Measurements from ENCODE around the gene KIN. TPM values are rescaled to one million over a fixed set of nuclear protein-coding genes. Genes with fewer than 3 reads are reported as not detected.
"Not testable (repeated sequence)": the region's sequence is repeated elsewhere in the genome, so short reads cannot be mapped to it uniquely, and the experiment has no call there.

KIN gene
- polyA plus RNA-seq, 1 of the 3 experiments (the other 2 are of a cell fraction), result 3.2 TPM

GRCh38 chr10:7752251-7752650 is 35.5 kb downstream of the KIN start:
- no peak for TF ChIP-seq RXRA (IDR thresholded peaks at IDR 0.05; ENCODE audit: borderline replicate concordance, low read depth)
- TF ChIP-seq, protein P1, sequence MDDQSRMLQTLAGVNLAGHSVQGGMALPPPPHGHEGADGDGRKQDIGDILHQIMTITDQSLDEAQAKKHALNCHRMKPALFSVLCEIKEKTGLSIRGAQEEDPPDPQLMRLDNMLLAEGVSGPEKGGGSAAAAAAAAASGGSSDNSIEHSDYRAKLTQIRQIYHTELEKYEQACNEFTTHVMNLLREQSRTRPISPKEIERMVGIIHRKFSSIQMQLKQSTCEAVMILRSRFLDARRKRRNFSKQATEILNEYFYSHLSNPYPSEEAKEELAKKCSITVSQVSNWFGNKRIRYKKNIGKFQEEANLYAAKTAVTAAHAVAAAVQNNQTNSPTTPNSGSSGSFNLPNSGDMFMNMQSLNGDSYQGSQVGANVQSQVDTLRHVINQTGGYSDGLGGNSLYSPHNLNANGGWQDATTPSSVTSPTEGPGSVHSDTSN (IDR thresholded peaks at IDR 0.05), result no peak
- TF ChIP-seq RCOR1 (IDR thresholded peaks at IDR 0.05; ENCODE audit: low read length), result no peak
- no peak for TF ChIP-seq EZH2phosphoT487 (IDR thresholded peaks at IDR 0.05; ENCODE audit: borderline replicate concordance, low read depth)
- no peak for TF ChIP-seq POLR2AphosphoS5 (IDR thresholded peaks at IDR 0.05; ENCODE audit: low read depth, low read length)
- TF ChIP-seq ELF1 (IDR thresholded peaks at IDR 0.05), result no peak
- TF ChIP-seq USF2 (IDR thresholded peaks at IDR 0.05; ENCODE audit: borderline replicate concordance, low read depth, low read length), result no peak
- no peaks in the 10 kb centered on the region for H3K79me2 ChIP-seq (ENCODE audit: insufficient read depth)
- H3K4me1 ChIP-seq (ENCODE audit: control insufficient read depth in 1 of 2, insufficient read depth in 2 of 2, low read depth in 1 of 2, low read length in 1 of 2), result no peaks in the 10 kb centered on the region
- 97% methylated on average over 6 of the region's 6 CpGs for WGBS (ENCODE audit: low lambda C conversion rate)
- H3K9me2 ChIP-seq, result no peaks in the 10 kb centered on the region
- peaks cover 7% of the 10 kb centered on the region for H3F3A ChIP-seq (replicated peaks; ENCODE audit: insufficient read depth)
- no peak overlapping the region for H3K27ac ChIP-seq (ENCODE audit: low read depth in 2 of 2, low read length in 1 of 2)
- DNase-seq, result no peak
- no peak overlapping the region for H3K4me2 ChIP-seq
- peaks cover 37 to 47% of the 10 kb centered on the region in 2 experiments for H3K36me3 ChIP-seq (replicated peaks in 1 of 2; ENCODE audit: control insufficient read depth in 1 of 2, insufficient read depth in 2 of 2, low read length in 1 of 2)
- no peak overlapping the region for H3K4me3 ChIP-seq (ENCODE audit: low read depth in 2 of 2, low read length in 1 of 2)
- H3K9me3 ChIP-seq, result no peaks in the 10 kb centered on the region
- no peaks in the 10 kb centered on the region for H4K20me1 ChIP-seq (ENCODE audit: insufficient read depth)
- H3K27me3 ChIP-seq (ENCODE audit: insufficient read depth), result no peaks in the 10 kb centered on the region
- ChIA-PET POLR2A (no interaction called here), CTCF (interaction anchor here (1.8 kb wide), 1 partner anchor 56 kb away, joined by 3 read pairs; no protein-coding TSS in a partner anchor)
- no peak overlapping the region for H3K9ac ChIP-seq
- H2AFZ ChIP-seq (ENCODE audit: low read depth), result no peak overlapping the region

GRCh38 chr10:7750222-7750621 is 37.6 kb downstream of the KIN start:
- Histone ChIP-seq H3K9me3 (no peaks in the 10 kb centered on the region), H2AFZ (ENCODE audit: low read depth) (no peak overlapping the region), H3K4me1 (ENCODE audit: control insufficient read depth in 1 of 2, insufficient read depth in 2 of 2, low read depth in 1 of 2, low read length in 1 of 2) (no peaks in the 10 kb centered on the region), H3K9ac (no peak overlapping the region), H4K20me1 (ENCODE audit: insufficient read depth) (no peaks in the 10 kb centered on the region), H3K79me2 (ENCODE audit: insufficient read depth) (no peaks in the 10 kb centered on the region), H3K36me3 (replicated peaks in 1 of 2; ENCODE audit: control insufficient read depth in 1 of 2, insufficient read depth in 2 of 2, low read length in 1 of 2) (peaks cover 18 to 28% of the 10 kb centered on the region in 2 experiments), H3K27ac (ENCODE audit: low read depth in 2 of 2, low read length in 1 of 2) (no peak overlapping the region), H3K27me3 (ENCODE audit: insufficient read depth) (no peaks in the 10 kb centered on the region), H3F3A (replicated peaks; ENCODE audit: insufficient read depth) (no peaks in the 10 kb centered on the region), H3K4me3 (ENCODE audit: low read depth in 2 of 2, low read length in 1 of 2) (no peak overlapping the region), H3K4me2 (no peak overlapping the region), H3K9me2 (no peaks in the 10 kb centered on the region)
- CTCF ChIA-PET, result interaction anchor here (1.8 kb wide), 1 partner anchor 58 kb away, joined by 3 read pairs; no protein-coding TSS in a partner anchor
- 95% methylated on average over 5 of the region's 5 CpGs for WGBS (ENCODE audit: low lambda C conversion rate)
- TF ChIP-seq GATA2 (CRISPR knock-in tag; IDR thresholded peaks at IDR 0.05), result no peak
- TF ChIP-seq FOXJ3 (CRISPR knock-in tag; IDR thresholded peaks at IDR 0.05), result no peak
- no peak for TF ChIP-seq JUND (IDR thresholded peaks at IDR 0.05)
- TF ChIP-seq MEF2A (IDR thresholded peaks at IDR 0.05; ENCODE audit: borderline replicate concordance, low read depth), result no peak
- TF ChIP-seq TEAD4 (IDR thresholded peaks at IDR 0.05; ENCODE audit: borderline replicate concordance, insufficient read depth), result no peak
- no peak for TF ChIP-seq MXI1 (IDR thresholded peaks at IDR 0.05; ENCODE audit: low read depth, low read length)
- no peak for TF ChIP-seq NFIC (IDR thresholded peaks at IDR 0.05; ENCODE audit: borderline replicate concordance)
- TF ChIP-seq, protein P2, sequence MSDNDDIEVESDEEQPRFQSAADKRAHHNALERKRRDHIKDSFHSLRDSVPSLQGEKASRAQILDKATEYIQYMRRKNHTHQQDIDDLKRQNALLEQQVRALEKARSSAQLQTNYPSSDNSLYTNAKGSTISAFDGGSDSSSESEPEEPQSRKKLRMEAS (IDR thresholded peaks at IDR 0.05; ENCODE audit: low read depth), result no peak
- no peak for TF ChIP-seq POLR2AphosphoS5 (IDR thresholded peaks at IDR 0.05; ENCODE audit: low read depth, low read length)
- TF ChIP-seq GABPA (IDR thresholded peaks at IDR 0.05; ENCODE audit: low read depth), result no peak
- no peak for TF ChIP-seq SIN3A (IDR thresholded peaks at IDR 0.05; ENCODE audit: borderline replicate concordance, low read depth, low read length)
- TF ChIP-seq RFX5 (IDR thresholded peaks at IDR 0.05; ENCODE audit: low read length), result no peak
- no peak for TF ChIP-seq NRF1 (IDR thresholded peaks at IDR 0.05; ENCODE audit: low read depth, low read length)
- TF ChIP-seq RXRA (IDR thresholded peaks at IDR 0.05; ENCODE audit: borderline replicate concordance, low read depth), result no peak
- POLR2A ChIA-PET, result no interaction called here
- no peak for DNase-seq

- H3F3A ChIP-seq (replicated peaks; ENCODE audit: insufficient read depth); H3K4me1 ChIP-seq (ENCODE audit: control insufficient read depth in 1 of 2, insufficient read depth in 2 of 2, low read depth in 1 of 2, low read length in 1 of 2); H4K20me1 ChIP-seq (ENCODE audit: insufficient read depth); DNase-seq; H2AFZ ChIP-seq (ENCODE audit: low read depth); POLR2A ChIA-PET; H3K9ac ChIP-seq; CTCF ChIA-PET; H3K4me3 ChIP-seq (ENCODE audit: low read depth in 2 of 2, low read length in 1 of 2); H3K79me2 ChIP-seq (ENCODE audit: insufficient read depth); H3K27me3 ChIP-seq (ENCODE audit: insufficient read depth); H3K27ac ChIP-seq (ENCODE audit: low read depth in 2 of 2, low read length in 1 of 2); H3K9me3 ChIP-seq; H3K9me2 ChIP-seq; H3K4me2 ChIP-seq: not testable (repeated sequence)
- WGBS (ENCODE audit: low lambda C conversion rate), result 93% methylated on average over 7 of the region's 7 CpGs
- peaks cover 7 to 18% of the 10 kb centered on the region in 2 experiments for H3K36me3 ChIP-seq (replicated peaks in 1 of 2; ENCODE audit: control insufficient read depth in 1 of 2, insufficient read depth in 2 of 2, low read length in 1 of 2)
Measured at GRCh38 chr10:7748637-7749036, 39.2 kb downstream of the KIN start.

All from SK-N-SH (cell line).